WTC11 (cell line): ENCODE results near the gene PSMD11. TPM values are rescaled to one million over a fixed set of nuclear protein-coding genes. Genes with fewer than 3 reads are reported as not detected.

Experiments used
- ARID4B ChIP-seq: sonication (generic); formaldehyde crosslinking; IDR thresholded peaks from 2 replicates; pipeline ENCODE4 v1.8.0; 2023; ENCODE audit warnings: missing genetic modification reagents, mild to moderate bottlenecking, borderline replicate concordance
- ATF1 ChIP-seq: sonication (generic); formaldehyde crosslinking; IDR thresholded peaks from 2 replicates; pipeline ENCODE4 v1.8.1; 2023; ENCODE audit warnings: mild to moderate bottlenecking, moderate library complexity, missing genetic modification reagents
- CREB1 ChIP-seq: sonication (generic); formaldehyde crosslinking; IDR thresholded peaks from 2 replicates; pipeline ENCODE4 v1.8.0; 2023; ENCODE audit warnings: mild to moderate bottlenecking, missing genetic modification reagents
- CREM ChIP-seq: sonication (generic); formaldehyde crosslinking; IDR thresholded peaks from 2 replicates; pipeline ENCODE4 v1.8.1; 2022; ENCODE audit warnings: mild to moderate bottlenecking, missing genetic modification reagents, moderate library complexity
- ELF4 ChIP-seq: sonication (generic); formaldehyde crosslinking; IDR thresholded peaks from 2 replicates; pipeline ENCODE4 v1.8.1; 2022; ENCODE audit warnings: low read depth, mild to moderate bottlenecking, moderate library complexity, missing genetic modification reagents
- EMX1 ChIP-seq: fragments of 250-450 bp; sonication (Bioruptor Pico); IDR thresholded peaks from 2 replicates; pipeline ENCODE4 v1.8.0; 2021; ENCODE audit warnings: mild to moderate bottlenecking
- ETV6 ChIP-seq: sonication (generic); formaldehyde crosslinking; IDR thresholded peaks from 2 replicates; pipeline ENCODE4 v1.8.1; 2022; ENCODE audit warnings: mild to moderate bottlenecking, missing genetic modification reagents
- FOXK1 ChIP-seq: sonication (generic); formaldehyde crosslinking; IDR thresholded peaks from 2 replicates; pipeline ENCODE4 v1.8.0; 2022; ENCODE audit warnings: mild to moderate bottlenecking, moderate library complexity, missing genetic modification reagents
- FOXP4 ChIP-seq: sonication (generic); formaldehyde crosslinking; IDR thresholded peaks from 2 replicates; pipeline ENCODE4 v1.8.0; 2022; ENCODE audit warnings: mild to moderate bottlenecking, missing genetic modification reagents
- GABPB1 ChIP-seq: sonication (generic); formaldehyde crosslinking; IDR thresholded peaks from 2 replicates; pipeline ENCODE4 v1.8.1; 2023; ENCODE audit warnings: mild to moderate bottlenecking, missing genetic modification reagents
- IRF1 ChIP-seq: sonication (generic); formaldehyde crosslinking; IDR thresholded peaks from 2 replicates; pipeline ENCODE4 v1.8.0; 2023; ENCODE audit warnings: missing genetic modification reagents
- JUN ChIP-seq: sonication (generic); formaldehyde crosslinking; IDR thresholded peaks from 2 replicates; pipeline ENCODE4 v1.8.0; 2023; ENCODE audit warnings: mild to moderate bottlenecking, missing genetic modification reagents
- KAT7 ChIP-seq: sonication (generic); formaldehyde crosslinking; IDR thresholded peaks from 2 replicates; pipeline ENCODE4 v1.8.1; 2023; ENCODE audit warnings: missing genetic modification reagents, mild to moderate bottlenecking, borderline replicate concordance
- MXD4 ChIP-seq: fragments of 250-450 bp; sonication (Bioruptor Pico); IDR thresholded peaks from 2 replicates; pipeline ENCODE4 v1.8.0; 2021; ENCODE audit warnings: mild to moderate bottlenecking, moderate library complexity, borderline replicate concordance
- NFE2L1 ChIP-seq: sonication (generic); formaldehyde crosslinking; IDR thresholded peaks from 2 replicates; pipeline ENCODE4 v1.8.1; 2023; ENCODE audit warnings: missing genetic modification reagents
- NFYB ChIP-seq: sonication (generic); formaldehyde crosslinking; conservative IDR thresholded peaks from 2 replicates; pipeline ENCODE4 v1.8.0; 2022; ENCODE audit warnings: low read depth, missing genetic modification reagents
- NR3C1 ChIP-seq: sonication (generic); formaldehyde crosslinking; conservative IDR thresholded peaks from 2 replicates; pipeline ENCODE4 v1.8.1; 2023; ENCODE audit warnings: low read depth, mild to moderate bottlenecking, missing genetic modification reagents
- OVOL2 ChIP-seq: fragments of 250-450 bp; sonication (Bioruptor Pico); IDR thresholded peaks from 2 replicates; pipeline ENCODE4 v1.9.0; 2021; ENCODE audit warnings: mild to moderate bottlenecking, borderline replicate concordance
- PREB ChIP-seq: sonication (generic); formaldehyde crosslinking; IDR thresholded peaks from 2 replicates; pipeline ENCODE4 v1.8.1; 2022; ENCODE audit warnings: mild to moderate bottlenecking, missing genetic modification reagents, moderate library complexity, borderline replicate concordance
- SMAD3 ChIP-seq: sonication (generic); formaldehyde crosslinking; IDR thresholded peaks from 2 replicates; pipeline ENCODE4 v1.8.0; 2022; ENCODE audit warnings: missing genetic modification reagents, mild to moderate bottlenecking, borderline replicate concordance
- SMAD4 ChIP-seq: sonication (generic); formaldehyde crosslinking; IDR thresholded peaks from 2 replicates; pipeline ENCODE4 v1.8.0; 2022; ENCODE audit warnings: mild to moderate bottlenecking, missing genetic modification reagents
- STAT6 ChIP-seq: sonication (generic); formaldehyde crosslinking; conservative IDR thresholded peaks from 2 replicates; pipeline ENCODE4 v1.8.1; 2023; ENCODE audit warnings: mild to moderate bottlenecking, low read depth, missing genetic modification reagents, moderate library complexity
- TEAD4 ChIP-seq: sonication (generic); formaldehyde crosslinking; IDR thresholded peaks from 2 replicates; pipeline ENCODE4 v1.8.0; 2022; ENCODE audit warnings: mild to moderate bottlenecking, missing genetic modification reagents
- ZNF219 ChIP-seq: sonication (generic); formaldehyde crosslinking; IDR thresholded peaks from 2 replicates; pipeline ENCODE4 v1.8.0; 2023; ENCODE audit warnings: missing genetic modification reagents, mild to moderate bottlenecking, borderline replicate concordance
- ZNF263 ChIP-seq: sonication (generic); formaldehyde crosslinking; IDR thresholded peaks from 2 replicates; pipeline ENCODE4 v1.8.1; 2022; ENCODE audit warnings: low read depth, mild to moderate bottlenecking, moderate library complexity, missing genetic modification reagents
- ZNF416 ChIP-seq: fragments of 250-450 bp; sonication (Bioruptor Pico); IDR thresholded peaks from 2 replicates; pipeline ENCODE4 v1.9.0; 2021; ENCODE audit warnings: mild to moderate bottlenecking, inconsistent platforms
- ZNF423 ChIP-seq: fragments of 250-450 bp; sonication (Bioruptor Pico); IDR thresholded peaks from 2 replicates; pipeline ENCODE4 v2.1.2; 2022; ENCODE audit warnings: mild to moderate bottlenecking, moderate library complexity
- ZNF512 ChIP-seq: sonication (generic); formaldehyde crosslinking; IDR thresholded peaks from 2 replicates; pipeline ENCODE4 v1.8.1; 2022; ENCODE audit warnings: missing genetic modification reagents, borderline replicate concordance
- total RNA-seq: library from RNA; stranded (reverse); gene quantifications from 3 replicates; pipeline ENCODE4 v1.2.3, GENCODE V29; 2021

Gene PSMD11
- total RNA-seq, 1 experiment from 2014 or later = 155 TPM

GRCh38 chr17:32444301-32445073, at the start of gene PSMD11 (continued):
- 0 out of 2 replicates have a peak, but pooled peaks have one; percentile 58 for TF ChIP-seq CREM
- TF ChIP-seq PREB (CRISPR knock-in tag) = no peak
- TF ChIP-seq EMX1 (CRISPR knock-in tag) = no peak
- TF ChIP-seq ZNF423 (CRISPR knock-in tag) = no peak
- no peak for TF ChIP-seq FOXP4 (CRISPR knock-in tag)
- TF ChIP-seq SMAD4 (CRISPR knock-in tag) = no peak
- no peak for TF ChIP-seq IRF1 (CRISPR knock-in tag)
- no peak for TF ChIP-seq ELF4 (CRISPR knock-in tag)
- no peak for TF ChIP-seq OVOL2 (CRISPR knock-in tag)
- TF ChIP-seq ZNF263 = no peak
- TF ChIP-seq ARID4B (CRISPR knock-in tag) = peak; percentile 51; the same call in 1 of the 2 replicates
- TF ChIP-seq FOXK1 (CRISPR knock-in tag) = no peak
- TF ChIP-seq SMAD3 (CRISPR knock-in tag) = no peak
- TF ChIP-seq STAT6 (CRISPR knock-in tag) = no peak
- TF ChIP-seq GABPB1 = peak; percentile 76
- peak; percentile 34; the same call in 1 of the 2 replicates for TF ChIP-seq ETV6 (CRISPR knock-in tag)
- no peak for TF ChIP-seq NFYB (CRISPR knock-in tag)
- TF ChIP-seq ZNF219 (CRISPR knock-in tag) = no peak
- TF ChIP-seq CREB1 = no peak
- no peak for TF ChIP-seq ATF1
- no peak for TF ChIP-seq ZNF416 (CRISPR knock-in tag)
- TF ChIP-seq KAT7 (CRISPR knock-in tag) = no peak
- no peak; the same call in 1 of the 2 replicates for TF ChIP-seq JUN (CRISPR knock-in tag)
- no peak for TF ChIP-seq NR3C1 (CRISPR knock-in tag)
- TF ChIP-seq TEAD4 = no peak
- TF ChIP-seq NFE2L1 = peak; percentile 82
- no peak for TF ChIP-seq ZNF512 (CRISPR knock-in tag)
- TF ChIP-seq MXD4 (CRISPR knock-in tag) = no peak
